Muscle layer of colon (tissue), 2 donors: ENCODE measurements around the gene CD99.

Source experiments
- H3K27ac ChIP-seq: one replicate; pipeline ENCODE4 v1.7.0; 2013; ENCODE audit warnings: low read depth, mild to moderate bottlenecking, low read length, moderate library complexity
- H3K27me3 ChIP-seq, 2 donors: one replicate each; pipeline ENCODE4 v1.7.0; 2013; ENCODE audit warnings: low read length in 2 of 2, mild to moderate bottlenecking in 2 of 2; ENCODE audit not compliant: insufficient read depth in 2 of 2, control insufficient read depth in 1 of 2
- H3K36me3 ChIP-seq: one replicate; pipeline ENCODE4 v1.7.0; 2013; ENCODE audit warnings: mild to moderate bottlenecking, low read length; ENCODE audit not compliant: insufficient read depth
- H3K4me1 ChIP-seq: one replicate; pipeline ENCODE4 v1.7.0; 2013; ENCODE audit warnings: mild to moderate bottlenecking, low read length; ENCODE audit not compliant: insufficient read depth
- H3K4me3 ChIP-seq, 2 donors: one replicate each; pipeline ENCODE4 v1.7.0; 2013; ENCODE audit warnings: low read length in 2 of 2, low read depth in 1 of 2, mild to moderate bottlenecking in 1 of 2, moderate library complexity in 1 of 2
- H3K9ac ChIP-seq: one replicate; pipeline ENCODE4 v1.7.0; 2013; ENCODE audit warnings: low read length
- H3K9me3 ChIP-seq: one replicate; pipeline ENCODE4 v1.7.0; 2013; ENCODE audit warnings: mild to moderate bottlenecking, low read length
- donor health status: abdominal sarcoma.
- donor health status: Adenocarcinoma of cecum.

The CD99 gene, protein sequence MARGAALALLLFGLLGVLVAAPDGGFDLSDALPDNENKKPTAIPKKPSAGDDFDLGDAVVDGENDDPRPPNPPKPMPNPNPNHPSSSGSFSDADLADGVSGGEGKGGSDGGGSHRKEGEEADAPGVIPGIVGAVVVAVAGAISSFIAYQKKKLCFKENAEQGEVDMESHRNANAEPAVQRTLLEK

DNA sequence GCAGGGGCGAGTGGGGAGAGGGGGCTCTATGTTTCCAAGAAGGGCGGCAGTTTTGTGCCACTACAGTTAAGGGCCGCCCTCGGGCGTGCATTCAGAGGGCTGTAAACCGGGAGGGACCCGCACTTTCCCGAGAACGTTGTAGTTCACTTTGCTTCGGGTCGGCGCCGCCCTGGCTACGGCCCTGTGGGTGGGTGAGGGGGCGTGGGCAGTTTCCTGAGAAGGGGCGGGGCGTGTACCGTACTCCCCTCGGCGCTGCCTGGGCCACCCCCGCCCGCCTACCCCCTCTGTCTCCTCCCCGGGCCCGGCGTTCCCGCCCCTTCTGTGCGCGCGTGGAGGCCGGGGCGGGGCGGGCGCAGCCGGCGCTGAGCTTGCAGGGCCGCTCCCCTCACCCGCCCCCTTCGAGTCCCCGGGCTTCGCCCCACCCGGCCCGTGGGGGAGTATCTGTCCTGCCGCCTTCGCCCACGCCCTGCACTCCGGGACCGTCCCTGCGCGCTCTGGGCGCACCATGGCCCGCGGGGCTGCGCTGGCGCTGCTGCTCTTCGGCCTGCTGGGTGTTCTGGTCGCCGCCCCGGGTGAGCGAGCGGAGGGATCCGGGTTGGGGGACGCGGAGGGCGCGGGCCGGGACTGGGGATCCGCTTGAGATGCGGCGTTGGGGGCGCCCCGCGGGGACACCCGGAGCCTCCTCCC lies at the start of gene CD99:
CD99 (plus strand) TSS at position 440 of the 687 bp plus-strand sequence; CDS start at position 506, 66 bp downstream.
- peaks cover 27% of the 10 kb centered on the region for H3K4me1 ChIP-seq

DNA sequence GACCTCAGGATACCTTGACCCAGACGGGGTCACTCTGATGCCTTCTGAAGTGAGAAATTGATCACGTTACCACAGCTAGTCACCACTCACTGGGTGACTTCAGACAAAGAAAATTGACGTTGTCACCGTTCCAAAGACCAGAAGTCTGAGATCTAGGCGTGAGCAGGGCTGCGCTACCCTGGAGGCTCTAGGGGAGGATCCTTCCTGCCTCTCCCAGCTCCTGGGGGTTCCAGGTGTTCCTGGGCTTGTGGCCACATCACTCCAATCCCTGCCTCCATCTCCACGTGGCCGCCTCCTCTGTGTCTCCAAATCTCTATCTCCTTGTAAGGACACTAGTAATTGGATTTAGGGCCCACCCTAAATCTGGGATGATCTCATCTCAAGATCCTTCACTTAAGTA lies 48.9 kb upstream of the CD99 start:
- Histone ChIP-seq H3K27ac (no peak overlapping the region), H3K27me3 (no peaks in the 10 kb centered on the region), H3K9me3 (no peaks in the 10 kb centered on the region), H3K9ac (no peak overlapping the region), H3K4me1 (no peaks in the 10 kb centered on the region), H3K36me3 (no peaks in the 10 kb centered on the region), H3K4me3 (no peak overlapping the region)

More for the DNA sequence above, at the start of gene CD99:
- peak within 1 kb of the TSS; percentile 71 to 76 for H3K4me3 ChIP-seq
- H3K27ac ChIP-seq: peak within 1 kb of the TSS; percentile 71
- H3K36me3 ChIP-seq: no peaks in the 10 kb centered on the region
- H3K9me3 ChIP-seq: no peaks in the 10 kb centered on the region
- peak within 1 kb of the TSS; percentile 75 for H3K9ac ChIP-seq
- H3K27me3 ChIP-seq: no peaks in the 10 kb centered on the region

GRCh38 chrX:2642791-2643190 lies 48.3 kb upstream of the CD99 start:
- H3K4me1 ChIP-seq: no peaks in the 10 kb centered on the region
- no peak overlapping the region for H3K9ac ChIP-seq
- H3K9me3 ChIP-seq: no peaks in the 10 kb centered on the region
- H3K27me3 ChIP-seq: no peaks in the 10 kb centered on the region
- no peaks in the 10 kb centered on the region for H3K36me3 ChIP-seq
- no peak overlapping the region for H3K4me3 ChIP-seq
- H3K27ac ChIP-seq: no peak overlapping the region

DNA sequence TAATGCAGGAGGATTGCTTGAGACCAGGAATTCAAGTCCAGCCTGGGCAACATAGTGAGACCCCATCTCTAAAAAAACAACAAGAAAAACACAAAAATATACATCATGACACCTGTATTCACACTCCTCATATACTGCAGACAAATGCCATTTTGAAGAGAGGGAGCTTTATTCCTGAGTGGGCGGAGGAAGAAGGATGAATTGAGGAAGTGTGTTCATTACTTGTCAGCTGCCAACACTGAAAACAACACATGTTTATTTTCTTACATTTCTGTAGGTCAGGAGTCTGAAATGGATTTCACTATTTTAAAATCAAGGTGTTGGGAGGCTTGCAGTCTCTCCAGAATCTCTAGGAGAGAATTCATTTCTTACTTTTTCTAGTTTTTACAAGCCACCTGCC lies 47.2 kb upstream of the CD99 start:
- no peaks in the 10 kb centered on the region for H3K4me1 ChIP-seq
- no peak overlapping the region for H3K4me3 ChIP-seq
- no peaks in the 10 kb centered on the region for H3K27me3 ChIP-seq
- no peak overlapping the region for H3K9ac ChIP-seq
- H3K27ac ChIP-seq: no peak overlapping the region
- H3K9me3 ChIP-seq: no peaks in the 10 kb centered on the region
- no peaks in the 10 kb centered on the region for H3K36me3 ChIP-seq

DNA sequence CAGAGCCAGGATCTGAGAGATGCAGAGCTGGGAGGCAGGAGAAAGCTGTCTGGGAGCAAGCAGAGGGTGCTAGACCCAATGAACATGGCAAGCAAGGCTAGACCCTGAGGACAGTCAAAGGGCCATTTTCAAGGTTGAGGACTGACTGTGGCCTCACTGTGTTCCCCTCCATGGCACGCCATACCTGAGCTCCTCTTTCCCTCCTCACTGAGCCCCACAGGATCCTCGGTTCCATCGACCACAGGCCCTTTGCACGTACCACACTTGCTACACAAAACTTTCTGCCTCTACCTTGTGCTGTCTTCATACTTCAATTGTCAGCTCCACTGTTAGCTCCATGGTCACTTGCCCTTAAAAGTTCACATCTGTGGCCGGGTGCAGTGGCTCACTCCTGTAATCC lies 45.5 kb upstream of the CD99 start:
- Histone ChIP-seq H3K36me3 (no peaks in the 10 kb centered on the region), H3K4me3 (no peak overlapping the region), H3K27ac (no peak overlapping the region), H3K9me3 (no peaks in the 10 kb centered on the region), H3K4me1 (no peaks in the 10 kb centered on the region), H3K27me3 (no peaks in the 10 kb centered on the region), H3K9ac (no peak overlapping the region)

DNA sequence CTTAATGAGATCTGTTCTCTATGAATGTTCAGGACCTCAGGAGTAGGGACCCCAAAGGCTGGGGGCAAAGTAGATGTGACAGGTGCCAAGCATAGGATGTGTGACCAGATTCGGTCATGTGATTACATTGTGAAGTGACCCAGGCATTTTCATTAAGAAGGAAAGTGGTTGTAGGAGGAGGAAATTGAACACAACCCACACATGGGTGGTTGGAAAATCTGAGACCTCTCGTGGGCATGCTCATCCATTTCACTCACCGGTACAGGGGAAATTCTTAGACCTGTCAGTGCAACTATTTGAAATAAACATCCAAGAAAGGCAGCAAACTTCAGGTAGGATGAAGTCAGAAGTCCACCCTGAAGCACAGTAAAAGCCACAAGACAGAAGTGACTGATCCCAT lies 43.5 kb upstream of the CD99 start:
- Histone ChIP-seq H3K27ac (no peak overlapping the region), H3K4me1 (no peaks in the 10 kb centered on the region), H3K9me3 (no peaks in the 10 kb centered on the region), H3K36me3 (no peaks in the 10 kb centered on the region), H3K4me3 (no peak overlapping the region), H3K9ac (no peak overlapping the region), H3K27me3 (no peaks in the 10 kb centered on the region)

- no peak overlapping the region for H3K9ac ChIP-seq
- no peaks in the 10 kb centered on the region for H3K9me3 ChIP-seq
- H3K27me3 ChIP-seq: no peaks in the 10 kb centered on the region
- H3K4me1 ChIP-seq: no peaks in the 10 kb centered on the region
- no peak overlapping the region for H3K27ac ChIP-seq
- H3K4me3 ChIP-seq: no peak overlapping the region
- H3K36me3 ChIP-seq: no peaks in the 10 kb centered on the region
Measured at GRCh38 chrX:2650037-2650436, 41.1 kb upstream of the CD99 start.

GRCh38 chrX:2650865-2651264 lies 40.2 kb upstream of the CD99 start:
- Histone ChIP-seq H3K9me3 (no peaks in the 10 kb centered on the region), H3K36me3 (no peaks in the 10 kb centered on the region), H3K27me3 (no peaks in the 10 kb centered on the region), H3K4me3 (no peak overlapping the region), H3K27ac (no peak overlapping the region), H3K4me1 (no peaks in the 10 kb centered on the region), H3K9ac (no peak overlapping the region)

GRCh38 chrX:2652106-2652505 lies 39.0 kb upstream of the CD99 start:
- Histone ChIP-seq H3K9ac (no peak overlapping the region), H3K36me3 (no peaks in the 10 kb centered on the region), H3K4me3 (no peak overlapping the region), H3K27me3 (no peaks in the 10 kb centered on the region), H3K9me3 (no peaks in the 10 kb centered on the region), H3K4me1 (no peaks in the 10 kb centered on the region), H3K27ac (no peak overlapping the region)

DNA sequence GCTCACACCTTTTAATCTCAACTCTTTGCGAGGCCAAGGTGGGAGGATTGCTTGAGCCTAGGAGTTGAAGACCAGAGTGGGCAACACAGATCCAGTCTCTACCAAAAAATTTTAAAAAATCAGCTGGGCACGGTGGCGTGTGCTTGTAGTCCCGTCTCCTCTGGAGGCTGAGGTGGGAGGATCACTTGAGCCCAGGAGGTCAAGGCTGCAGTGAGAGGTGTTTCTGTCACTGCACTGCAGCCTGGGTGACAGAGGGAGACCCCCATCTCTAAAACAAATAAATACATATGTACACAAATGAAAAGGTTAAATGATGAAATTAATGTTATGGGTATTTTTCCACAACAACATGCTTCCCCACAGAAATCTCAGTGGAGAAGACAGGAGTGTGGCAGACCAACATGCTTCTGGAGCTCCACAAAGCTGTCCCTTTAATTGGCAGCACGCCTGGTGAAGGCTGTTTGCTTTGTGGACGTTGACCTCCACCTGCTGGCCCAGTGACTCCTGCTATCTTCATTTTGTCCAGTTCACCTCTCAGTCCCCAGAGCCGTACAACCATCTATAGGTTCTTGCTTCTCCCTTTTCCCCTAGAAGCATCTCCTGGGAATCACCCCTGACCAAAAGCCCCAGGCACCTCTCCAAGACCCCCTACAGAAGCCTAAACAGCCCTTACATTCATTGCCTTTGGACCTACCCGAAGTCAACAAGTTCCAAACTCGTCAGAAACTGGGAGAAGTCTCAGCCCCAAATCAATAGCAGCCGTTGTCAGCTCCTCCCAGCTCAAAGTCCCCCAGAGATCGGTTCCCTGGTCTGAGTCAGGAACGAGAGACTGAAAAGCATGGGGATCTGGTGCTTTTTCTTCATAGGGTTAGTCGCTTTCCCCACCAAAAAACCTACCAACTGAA lies 36.4 kb upstream of the CD99 start:
- Histone ChIP-seq H3K27ac (no peak overlapping the region), H3K9me3 (no peaks in the 10 kb centered on the region), H3K36me3 (no peaks in the 10 kb centered on the region), H3K27me3 (no peaks in the 10 kb centered on the region), H3K9ac (no peak overlapping the region), H3K4me1 (no peaks in the 10 kb centered on the region), H3K4me3 (no peak overlapping the region)

DNA sequence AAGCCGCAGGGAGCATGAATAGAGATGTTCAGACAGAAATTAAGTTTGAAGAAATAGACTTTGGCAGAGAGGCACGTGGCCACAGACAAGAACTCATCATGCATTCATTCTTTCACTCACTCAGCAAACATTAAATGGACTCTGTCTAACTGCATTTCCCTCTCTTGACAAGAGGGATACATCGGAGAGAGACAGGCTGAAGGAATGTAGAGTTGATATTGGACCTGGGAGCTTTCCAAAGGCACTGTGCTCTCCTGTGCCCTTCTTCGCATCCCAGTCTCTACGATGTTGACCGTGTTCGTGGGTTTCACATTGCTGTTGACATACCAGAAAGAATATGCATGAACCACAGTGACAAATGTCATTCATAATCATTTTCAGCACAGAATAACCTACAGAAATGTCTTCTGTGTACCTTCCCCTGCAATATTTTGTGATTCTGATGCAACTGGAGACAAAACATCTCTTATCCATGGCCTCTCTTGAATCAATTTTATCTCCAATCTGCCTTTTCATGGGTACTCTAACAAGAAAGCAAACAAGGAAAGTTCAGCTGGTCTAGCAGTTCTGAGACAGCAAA lies 34.7 kb upstream of the CD99 start:
- H3K27ac ChIP-seq: no peak overlapping the region
- no peak overlapping the region for H3K9ac ChIP-seq
- H3K36me3 ChIP-seq: no peaks in the 10 kb centered on the region
- H3K4me1 ChIP-seq: no peaks in the 10 kb centered on the region
- no peaks in the 10 kb centered on the region for H3K27me3 ChIP-seq
- no peaks in the 10 kb centered on the region for H3K9me3 ChIP-seq
- no peak overlapping the region for H3K4me3 ChIP-seq
